ENCODE results near the gene CDKAL1.

GRCh38 chr6:20599302-20600051 lies 65.2 kb downstream of the CDKAL1 start:
- TF ChIP-seq CTCF (IDR thresholded peaks at IDR 0.05; ENCODE audit: poor library complexity) (no peak), EZH2 (IDR thresholded peaks at IDR 0.05; ENCODE audit: borderline replicate concordance) (no peak), EZH2phosphoT487 (IDR thresholded peaks at IDR 0.05; ENCODE audit: low read depth, severe bottlenecking, unreplicated experiment) (no peak)

Data from hepatocyte (in vitro differentiated cells).